OCI-LY7 (cell line): ENCODE results near the gene PPP4R4.

ENCODE experiments used
- EZH2phosphoT487 ChIP-seq: fragments of 200-600 bp; sonication (generic); IDR thresholded peaks from 2 replicates; pipeline ENCODE4 v1.6.1; 2018; ENCODE audit warnings: low read depth, borderline replicate concordance, mild to moderate bottlenecking, mixed run types, antibody characterized with exemption, low read length, moderate library complexity, mixed read lengths
- TF ChIP-seq, protein P1 (sequence below): fragments of 200-600 bp; sonication (generic); conservative IDR thresholded peaks from 2 replicates; pipeline ENCODE4 v1.5.1; 2014; ENCODE audit warnings: mild to moderate bottlenecking, antibody characterized with exemption, low read length, moderate library complexity, mixed read lengths

DNA sequence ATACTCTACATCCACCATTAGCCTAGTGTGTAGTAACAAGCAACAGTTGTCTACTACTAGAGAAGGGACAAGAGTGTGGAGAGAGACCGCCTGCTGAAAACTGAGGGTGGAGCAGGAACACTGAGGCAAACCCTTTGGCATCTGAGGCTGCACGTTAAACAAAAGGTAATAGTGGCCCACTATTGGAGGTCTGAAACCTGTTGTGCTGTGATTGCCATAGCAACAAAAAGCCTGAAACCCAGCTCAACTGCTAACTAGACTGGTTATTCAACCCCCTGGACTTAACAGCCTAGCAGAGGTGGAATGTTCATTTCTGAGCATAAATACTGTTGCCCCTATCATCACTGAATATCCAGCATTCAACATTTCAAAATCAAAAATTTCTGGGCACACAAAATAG, 43.0 kb downstream of the PPP4R4 start:
- TF ChIP-seq, protein P1, sequence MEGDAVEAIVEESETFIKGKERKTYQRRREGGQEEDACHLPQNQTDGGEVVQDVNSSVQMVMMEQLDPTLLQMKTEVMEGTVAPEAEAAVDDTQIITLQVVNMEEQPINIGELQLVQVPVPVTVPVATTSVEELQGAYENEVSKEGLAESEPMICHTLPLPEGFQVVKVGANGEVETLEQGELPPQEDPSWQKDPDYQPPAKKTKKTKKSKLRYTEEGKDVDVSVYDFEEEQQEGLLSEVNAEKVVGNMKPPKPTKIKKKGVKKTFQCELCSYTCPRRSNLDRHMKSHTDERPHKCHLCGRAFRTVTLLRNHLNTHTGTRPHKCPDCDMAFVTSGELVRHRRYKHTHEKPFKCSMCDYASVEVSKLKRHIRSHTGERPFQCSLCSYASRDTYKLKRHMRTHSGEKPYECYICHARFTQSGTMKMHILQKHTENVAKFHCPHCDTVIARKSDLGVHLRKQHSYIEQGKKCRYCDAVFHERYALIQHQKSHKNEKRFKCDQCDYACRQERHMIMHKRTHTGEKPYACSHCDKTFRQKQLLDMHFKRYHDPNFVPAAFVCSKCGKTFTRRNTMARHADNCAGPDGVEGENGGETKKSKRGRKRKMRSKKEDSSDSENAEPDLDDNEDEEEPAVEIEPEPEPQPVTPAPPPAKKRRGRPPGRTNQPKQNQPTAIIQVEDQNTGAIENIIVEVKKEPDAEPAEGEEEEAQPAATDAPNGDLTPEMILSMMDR, result no peak
- no peak for TF ChIP-seq EZH2phosphoT487
